Endothelial cell of umbilical vein (primary cell): ENCODE measurements around the gene SPPL3. TPM values are rescaled to one million over a fixed set of nuclear protein-coding genes. Genes with fewer than 3 reads are reported as not detected.
"Not testable (repeated sequence)": the region's sequence is repeated elsewhere in the genome, so short reads cannot be mapped to it uniquely, and the experiment has no call there.

Source experiments
- BruUV-seq: library from RNA; stranded (reverse); fragments of 400-500 nt; replicated peaks from 2 replicates; lab custom pipeline; 2021; lab: Mats Ljungman, UMichigan
- CTCF ChIA-PET: fragments of 300-600, 350-600 bp; sonication (Branson Sonifier 250); formaldehyde crosslinking; loops from one replicate; lab custom pipeline; 2021; ENCODE audit warnings: antibody characterized with exemption, inconsistent platforms; lab: Charles Lee
- POLR2A ChIA-PET: fragments of 300-600, 350-600 bp; sonication (Branson Sonifier 250); formaldehyde crosslinking; loops from one replicate; lab custom pipeline; 2021; ENCODE audit warnings: antibody characterized with exemption, inconsistent platforms; lab: Charles Lee
- DNase-seq: peaks from one replicate; pipeline ENCODE4 v3.0.0-alpha.2; 2011; ENCODE audit warnings: low read depth, low spot score
- FAIRE-seq: peaks from 2 replicates; lab custom pipeline; 2011; peaks lifted over from hg19 to GRCh38; lab: Jason Lieb, UNC
- H2AFZ ChIP-seq: 2 replicates; pipeline ENCODE4 v1.6.0; 2012; ENCODE audit warnings: low read depth, low read length, control low read depth, inconsistent platforms
- H3K27ac ChIP-seq: 2 replicates; pipeline ENCODE4 v1.5.1; 2011; ENCODE audit warnings: low read depth, mild to moderate bottlenecking, control low read depth, low read length, moderate library complexity; ENCODE audit not compliant: insufficient read depth
- H3K27me3 ChIP-seq, 2 experiments: 2 replicates each; pipeline versions ENCODE4 v1.6.0 to v1.6.1; 2011; ENCODE audit warnings: low read length in 2 of 2, mixed read lengths in 1 of 2; ENCODE audit not compliant: control insufficient read depth in 2 of 2, insufficient read depth in 2 of 2
- H3K36me3 ChIP-seq, 2 experiments: 2 replicates in 1 of 2; 3 replicates in 1 of 2; pipeline ENCODE4 v1.5.1; 2011; ENCODE audit warnings: low read length in 2 of 2, mild to moderate bottlenecking in 1 of 2, moderate library complexity in 1 of 2; ENCODE audit not compliant: control insufficient read depth in 2 of 2, insufficient read depth in 2 of 2; ENCODE audit errors: extremely low read depth in 1 of 2
- H3K4me1 ChIP-seq: 3 replicates; pipeline ENCODE4 v1.5.1; 2011; ENCODE audit warnings: mild to moderate bottlenecking, low read length; ENCODE audit not compliant: control insufficient read depth, insufficient read depth; ENCODE audit errors: extremely low read depth
- H3K4me2 ChIP-seq: 2 replicates; pipeline ENCODE4 v1.6.1; 2011; ENCODE audit warnings: low read length, control low read depth, mixed read lengths; ENCODE audit not compliant: insufficient read depth
- H3K4me3 ChIP-seq, 3 experiments: fragments of 200-600 bp in 1 of 3; sonication (generic), shearing (Covaris generic) in 1 of 3; replicated peaks in 1 of 3; 2 replicates each; pipeline ENCODE4 v1.5.1; 2011 to 2016; ENCODE audit warnings: control low read depth in 3 of 3, low read length in 3 of 3, mild to moderate bottlenecking in 2 of 3, inconsistent platforms in 1 of 3, low read depth in 1 of 3, moderate library complexity in 1 of 3; ENCODE audit not compliant: insufficient read depth in 1 of 3
- H3K79me2 ChIP-seq: 2 replicates; pipeline ENCODE4 v1.6.0; 2012; ENCODE audit warnings: low read length, inconsistent platforms; ENCODE audit not compliant: control insufficient read depth, insufficient read depth
- H3K9ac ChIP-seq: replicated peaks from 2 replicates; pipeline ENCODE3; 2011; ENCODE audit warnings: low read length, control low read depth; ENCODE audit not compliant: insufficient read depth; ENCODE audit errors: extremely low read depth
- H3K9me1 ChIP-seq: replicated peaks from 3 replicates; pipeline ENCODE4 v1.6.0; 2011; ENCODE audit warnings: mild to moderate bottlenecking, low read length; ENCODE audit not compliant: control insufficient read depth, insufficient read depth; ENCODE audit errors: extremely low read depth
- H3K9me3 ChIP-seq: replicated peaks from 2 replicates; pipeline ENCODE4 v1.5.1; 2012; ENCODE audit warnings: low read length, inconsistent platforms; ENCODE audit not compliant: control insufficient read depth, insufficient read depth
- H4K20me1 ChIP-seq: replicated peaks from 2 replicates; pipeline ENCODE3; 2011; ENCODE audit warnings: mild to moderate bottlenecking, low read length; ENCODE audit not compliant: control insufficient read depth, insufficient read depth; ENCODE audit errors: extremely low read depth
- JUN ChIP-seq: IDR thresholded peaks from 2 replicates; pipeline ENCODE4 v1.6.1; 2011; ENCODE audit warnings: borderline replicate concordance, low read depth; ENCODE audit not compliant: insufficient read length, insufficient read depth
- MYC ChIP-seq: IDR thresholded peaks from one replicate; pipeline ENCODE4 v1.6.1; 2011; ENCODE audit warnings: mild to moderate bottlenecking, low read depth, low read length
- POLR2AphosphoS5 ChIP-seq: IDR thresholded peaks from 2 replicates; pipeline ENCODE4 v1.6.1; 2012; ENCODE audit warnings: low read depth, mild to moderate bottlenecking, control low read depth, low read length, moderate library complexity; ENCODE audit not compliant: insufficient read depth
- dilution Hi-C: fragments of 300-500 bp; cut with MboI; formaldehyde crosslinking; loops from one replicate; pipeline ENCODE4 v1.15.0; 2019; ENCODE audit warnings: low sequenced_read_pairs; ENCODE audit not compliant: extremely low pct_ligation_motif_present
- intact Hi-C: fragments of 100-400 bp; cut with micrococcal nuclease; formaldehyde crosslinking; loops from one replicate; pipeline ENCODE4 v1.10.0; 2022
- polyA plus RNA-seq, 4 experiments: library from polyadenylated mRNA; depleted of rRNA in 3 of 4; stranded (reverse) in 3 of 4; unstranded in 1 of 4; fragments of >200 nt; gene quantifications; 2 replicates each; pipeline versions ENCODE4 v1.2.1 to v1.2.3, GENCODE V29; 2011 to 2012; ENCODE audit warnings: missing spikeins in 1 of 4
- total RNA-seq: library from RNA; stranded (reverse); gene quantifications from 2 replicates; pipeline ENCODE4 v1.2.3, GENCODE V29; 2021

SPPL3 gene
- total and polyA plus RNA-seq, 2 donors (not counting 3 experiments of a cell fraction or from before 2014, with no cell fraction given): 30.6 to 53.0 TPM

GRCh38 chr12:120839503-120839902, 64.7 kb downstream of the SPPL3 start:
- H3K9me1 ChIP-seq: no peaks in the 10 kb centered on the region
- H3K36me3 ChIP-seq: no peaks in the 10 kb centered on the region
- FAIRE-seq (no peak), DNase-seq (no peak)
- no peak overlapping the region for H3K27ac ChIP-seq
- no peak overlapping the region for H2AFZ ChIP-seq
- intact Hi-C loops (no loop called here), dilution Hi-C loops (no loop called here)
- H4K20me1 ChIP-seq: peaks cover 7% of the 10 kb centered on the region
- H3K4me1 ChIP-seq: no peaks in the 10 kb centered on the region
- H3K27me3 ChIP-seq: no peaks in the 10 kb centered on the region
- no peak overlapping the region for H3K9ac ChIP-seq
- no peak overlapping the region for H3K4me2 ChIP-seq
- no peaks in the 10 kb centered on the region for H3K9me3 ChIP-seq
- no peak for TF ChIP-seq JUN
- no peak for TF ChIP-seq MYC
- no peak for TF ChIP-seq POLR2AphosphoS5
- CTCF ChIA-PET: interaction anchor here (0.9 to 1.1 kb wide), 2 partner anchors 64 to 132 kb away, joined by 3 read pairs; no protein-coding TSS in a partner anchor
- POLR2A ChIA-PET: no interaction called here
- no peak overlapping the region for H3K4me3 ChIP-seq
- BruUV-seq: no TSS peak
- peaks cover 6% of the 10 kb centered on the region for H3K79me2 ChIP-seq

DNA sequence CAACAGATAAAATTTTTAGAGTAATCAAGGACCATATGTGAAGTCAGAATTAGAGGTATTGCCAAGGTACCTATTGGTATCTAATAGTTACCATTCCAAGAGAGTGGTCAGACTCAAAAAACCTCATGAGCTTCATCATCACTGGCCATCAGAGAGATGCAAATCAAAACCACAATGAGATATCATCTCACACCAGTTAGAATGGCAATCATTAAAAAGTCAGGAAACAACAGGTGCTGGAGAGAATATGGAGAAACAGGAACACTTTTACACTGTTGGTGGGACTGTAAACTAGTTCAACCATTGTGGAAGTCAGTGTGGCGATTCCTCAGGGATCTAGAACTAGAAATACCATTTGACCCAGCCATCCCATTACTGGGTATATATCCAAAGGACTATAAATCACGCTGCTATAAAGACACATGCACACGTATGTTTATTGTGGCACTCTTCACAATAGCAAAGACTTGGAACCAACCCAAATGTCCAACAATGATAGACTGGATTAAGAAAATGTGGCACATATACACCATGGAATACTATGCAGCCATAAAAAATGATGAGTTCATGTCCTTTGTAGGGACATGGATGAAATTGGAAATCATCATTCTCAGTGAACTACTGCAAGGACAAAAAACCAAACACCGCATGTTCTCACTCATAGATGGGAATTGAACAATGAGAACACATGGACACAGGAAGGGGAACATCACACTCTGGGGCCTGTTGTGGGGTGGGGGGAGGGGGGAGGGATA, 65.4 kb downstream of the SPPL3 start:
- peaks cover 11% of the 10 kb centered on the region for H4K20me1 ChIP-seq
- POLR2A ChIA-PET, FAIRE-seq, DNase-seq, intact Hi-C loops, H2AFZ ChIP-seq, H3K27me3 ChIP-seq, H3K9me3 ChIP-seq, H3K4me2 ChIP-seq, H3K4me1 ChIP-seq, H3K9me1 ChIP-seq, H3K4me3 ChIP-seq, dilution Hi-C loops, H3K27ac ChIP-seq, BruUV-seq, H3K36me3 ChIP-seq, H3K9ac ChIP-seq: not testable (repeated sequence)
- CTCF ChIA-PET: interaction anchor here (1.3 kb wide), 1 partner anchor 8 kb away, joined by 3 read pairs; no protein-coding TSS in a partner anchor
- H3K79me2 ChIP-seq: peaks cover 10% of the 10 kb centered on the region
